ENCODE data around the gene MYO3A.

MYO3A gene

GRCh38 chr10:26169466-26169865 lies 235.4 kb downstream of the MYO3A start:
- no peak for DNase-seq (ENCODE audit: low read depth)
- TF ChIP-seq CTCF (IDR thresholded peaks at IDR 0.05; ENCODE audit: control insufficient read depth, extremely low read depth, insufficient read depth): no peak
- H3K4me3 ChIP-seq (ENCODE audit: low read depth, low read length): no peak overlapping the region

- DNase-seq (ENCODE audit: low read depth): no peak
- no peak for TF ChIP-seq CTCF (IDR thresholded peaks at IDR 0.05; ENCODE audit: control insufficient read depth, extremely low read depth, insufficient read depth)
Measured at GRCh38 chr10:26172131-26172530, 238.1 kb downstream of the MYO3A start.

GRCh38 chr10:26173837-26174236 lies 239.8 kb downstream of the MYO3A start:
- H3K4me3 ChIP-seq (ENCODE audit: low read depth, low read length): no peak overlapping the region
- no peak for TF ChIP-seq CTCF (IDR thresholded peaks at IDR 0.05; ENCODE audit: control insufficient read depth, extremely low read depth, insufficient read depth)
- DNase-seq (ENCODE audit: low read depth): no peak

More at GRCh38 chr10:26172131-26172530, 238.1 kb downstream of the MYO3A start:
- H3K4me3 ChIP-seq (ENCODE audit: low read depth, low read length): no peak overlapping the region

GRCh38 chr10:26177341-26177740 lies 243.3 kb downstream of the MYO3A start:
- TF ChIP-seq CTCF (IDR thresholded peaks at IDR 0.05; ENCODE audit: control insufficient read depth, extremely low read depth, insufficient read depth): no peak
- H3K4me3 ChIP-seq (ENCODE audit: low read depth, low read length): no peak overlapping the region
- no peak for DNase-seq (ENCODE audit: low read depth)

- H3K4me3 ChIP-seq (ENCODE audit: low read depth, low read length): no peak overlapping the region
- no peak for TF ChIP-seq CTCF (IDR thresholded peaks at IDR 0.05; ENCODE audit: control insufficient read depth, extremely low read depth, insufficient read depth)
- DNase-seq (ENCODE audit: low read depth): no peak
Measured at GRCh38 chr10:26194275-26194674, 260.2 kb downstream of the MYO3A start.

GRCh38 chr10:26197248-26197647 lies 263.2 kb downstream of the MYO3A start:
- no peak for DNase-seq (ENCODE audit: low read depth)
- H3K4me3 ChIP-seq (ENCODE audit: low read depth, low read length): no peak overlapping the region
- TF ChIP-seq CTCF (IDR thresholded peaks at IDR 0.05; ENCODE audit: control insufficient read depth, extremely low read depth, insufficient read depth): no peak

GRCh38 chr10:26198119-26198518 lies 264.1 kb downstream of the MYO3A start:
- H3K4me3 ChIP-seq (ENCODE audit: low read depth, low read length): no peak overlapping the region
- no peak for DNase-seq (ENCODE audit: low read depth)
- TF ChIP-seq CTCF (IDR thresholded peaks at IDR 0.05; ENCODE audit: control insufficient read depth, extremely low read depth, insufficient read depth): no peak

Data from LNCaP clone FGC (cell line).